ENCODE data around the gene GABRB1. TPM values are rescaled to one million over a fixed set of nuclear protein-coding genes. Genes with fewer than 3 reads are reported as not detected.

GABRB1 gene
- total and polyA plus RNA-seq, 2 donors (not counting 3 experiments of a cell fraction or from before 2014, with no cell fraction given): not detected

- Histone ChIP-seq H3K9me1 (replicated peaks; ENCODE audit: control insufficient read depth, extremely low read depth, insufficient read depth, low read length) (no peaks in the 10 kb centered on the region), H3K4me3 (replicated peaks in 1 of 3; ENCODE audit: insufficient read depth in 1 of 3, low read depth in 1 of 3, low read length in 3 of 3) (no peak overlapping the region), H3K9me3 (replicated peaks; ENCODE audit: control insufficient read depth, insufficient read depth, low read length) (no peaks in the 10 kb centered on the region), H3K4me1 (ENCODE audit: control insufficient read depth, extremely low read depth, insufficient read depth, low read length) (no peaks in the 10 kb centered on the region), H3K79me2 (ENCODE audit: control insufficient read depth, insufficient read depth, low read length) (no peaks in the 10 kb centered on the region), H3K27ac (ENCODE audit: insufficient read depth, low read depth, low read length) (no peak overlapping the region), H3K9ac (replicated peaks; ENCODE audit: extremely low read depth, insufficient read depth, low read length) (no peak overlapping the region), H3K27me3 (ENCODE audit: control insufficient read depth in 2 of 2, insufficient read depth in 2 of 2, low read length in 2 of 2) (no peaks in the 10 kb centered on the region), H4K20me1 (replicated peaks; ENCODE audit: control insufficient read depth, extremely low read depth, insufficient read depth, low read length) (no peaks in the 10 kb centered on the region), H3K36me3 (ENCODE audit: control insufficient read depth in 2 of 2, extremely low read depth in 1 of 2, insufficient read depth in 2 of 2, low read length in 2 of 2) (no peaks in the 10 kb centered on the region), H2AFZ (ENCODE audit: low read depth, low read length) (no peak overlapping the region), H3K4me2 (ENCODE audit: insufficient read depth, low read length) (no peak overlapping the region)
- dilution Hi-C loops (cut with MboI; ENCODE audit: extremely low pct_ligation_motif_present, low sequenced_read_pairs) (no loop called here), intact Hi-C loops (cut with micrococcal nuclease) (no loop called here)
- ChIA-PET POLR2A (no interaction called here), CTCF (no interaction called here)
- FAIRE-seq (no peak), DNase-seq (ENCODE audit: low read depth, low spot score) (no peak)
- TF ChIP-seq GATA2 (IDR thresholded peaks at IDR 0.05; ENCODE audit: insufficient read depth, insufficient read length, low read depth, low read length): no peak
- no peak for TF ChIP-seq JUN (IDR thresholded peaks at IDR 0.05; ENCODE audit: borderline replicate concordance, insufficient read depth, insufficient read length, low read depth)
- no peak for TF ChIP-seq EZH2 (IDR thresholded peaks at IDR 0.05; ENCODE audit: borderline replicate concordance, low read depth, low read length, severe bottlenecking)
- TF ChIP-seq MAX (IDR thresholded peaks at IDR 0.05; ENCODE audit: insufficient read depth, insufficient read length): no peak
- TF ChIP-seq MYC (IDR thresholded peaks at IDR 0.05; ENCODE audit: low read depth, low read length): no peak
- TF ChIP-seq POLR2A (IDR thresholded peaks at IDR 0.05; ENCODE audit: low read depth, low read length): no peak
- no peak for TF ChIP-seq FOS (IDR thresholded peaks at IDR 0.05; ENCODE audit: borderline replicate concordance, insufficient read depth, low read length)
- TF ChIP-seq CTCF (IDR thresholded peaks at IDR 0.05; ENCODE audit: extremely low read depth in 1 of 2, insufficient read depth in 1 of 2, low read depth in 1 of 2, low read length in 2 of 2): no peak
- TF ChIP-seq POLR2AphosphoS5 (IDR thresholded peaks at IDR 0.05; ENCODE audit: insufficient read depth, low read depth, low read length): no peak
- BruUV-seq (replicated peaks): no TSS peak
Measured at GRCh38 chr4:47275595-47275994, 244.2 kb downstream of the GABRB1 start.

All from endothelial cell of umbilical vein (primary cell).